ENCODE measurements around the gene ATP6AP1.
"Not testable (repeated sequence)": the region's sequence is repeated elsewhere in the genome, so short reads cannot be mapped to it uniquely, and the experiment has no call there.

- TF ChIP-seq CTCF (tag by site-specific recombination; IDR thresholded peaks at IDR 0.05); SETDB1 (IDR thresholded peaks at IDR 0.05; ENCODE audit: insufficient read length, low read length); REST (tag by site-specific recombination; IDR thresholded peaks at IDR 0.05); ZNF10 (tag by site-specific recombination; IDR thresholded peaks at IDR 0.05); ZNF214 (tag by site-specific recombination; IDR thresholded peaks at IDR 0.05; ENCODE audit: borderline replicate concordance); ZNF529 (tag by site-specific recombination; IDR thresholded peaks at IDR 0.05; ENCODE audit: insufficient replicate concordance); ZNF692 (tag by site-specific recombination; IDR thresholded peaks at IDR 0.05); ZNF202 (tag by site-specific recombination; IDR thresholded peaks at IDR 0.05; ENCODE audit: borderline replicate concordance); SP2 (tag by site-specific recombination; IDR thresholded peaks at IDR 0.05); YY1 (tag by site-specific recombination; IDR thresholded peaks at IDR 0.05): not testable (repeated sequence)
Observed at GRCh38 chrX:154396363-154396762, 32.1 kb upstream of the ATP6AP1 start.
